Right renal pelvis (tissue), 4 donors: Measurements from ENCODE around the gene ADRM1. TPM values are rescaled to one million over a fixed set of nuclear protein-coding genes. Genes with fewer than 3 reads are reported as not detected.

ENCODE experiments used
- DNase-seq, 4 donors: peaks; one replicate each; pipeline ENCODE4 v3.0.0-alpha.2; 2013; ENCODE audit warnings: low read depth in 4 of 4, low spot score in 3 of 4, missing footprints in 1 of 4
- polyA plus RNA-seq, 4 donors: library from polyadenylated mRNA; unstranded; fragments of 120-200 nt; gene quantifications; one replicate each; pipeline ENCODE4 v1.2.1, GENCODE V29; 2013; ENCODE audit not compliant: insufficient read length in 4 of 4

ADRM1 gene
- polyA plus RNA-seq, 4 donors = 47.3 to 68.7 (median 48.4) TPM

GRCh38 chr20:62309198-62309944 lies 6.6 kb downstream of the ADRM1 start:
- no peak for DNase-seq

GRCh38 chr20:62309947-62310756 lies 7.4 kb downstream of the ADRM1 start:
- DNase-seq = no peak

GRCh38 chr20:62310757-62311121 lies 7.9 kb downstream of the ADRM1 start:
- no peak for DNase-seq

- DNase-seq = no peak
Observed at GRCh38 chr20:62311150-62311549, 8.4 kb downstream of the ADRM1 start.

- DNase-seq = no peak
Observed at GRCh38 chr20:62311832-62312661, 9.2 kb downstream of the ADRM1 start.

- no peak for DNase-seq
Observed at GRCh38 chr20:62312662-62312977, 9.8 kb downstream of the ADRM1 start.

GRCh38 chr20:62313021-62313420 lies 10.2 kb downstream of the ADRM1 start:
- DNase-seq = no peak

GRCh38 chr20:62313460-62314338 lies 10.9 kb downstream of the ADRM1 start:
- DNase-seq = no peak

GRCh38 chr20:62314339-62314638 lies 11.5 kb downstream of the ADRM1 start:
- DNase-seq = no peak

GRCh38 chr20:62314711-62315302 lies 12.0 kb downstream of the ADRM1 start:
- DNase-seq = no peak

GRCh38 chr20:62315773-62316172 lies 13.0 kb downstream of the ADRM1 start:
- no peak for DNase-seq

- DNase-seq = no peak
Observed at GRCh38 chr20:62316331-62317166, 13.8 kb downstream of the ADRM1 start.

GRCh38 chr20:62317167-62317655 lies 14.4 kb downstream of the ADRM1 start:
- no peak for DNase-seq

- no peak for DNase-seq
Observed at GRCh38 chr20:62318400-62319345, 15.9 kb downstream of the ADRM1 start.

GRCh38 chr20:62319346-62319909 lies 16.6 kb downstream of the ADRM1 start:
- DNase-seq = no peak

- DNase-seq = no peak
Observed at GRCh38 chr20:62320581-62321354, 18.0 kb downstream of the ADRM1 start.

GRCh38 chr20:62321521-62321948 lies 18.7 kb downstream of the ADRM1 start:
- DNase-seq = no peak
